ENCODE data around the gene TMED8.
"Not testable (repeated sequence)": the region's sequence is repeated elsewhere in the genome, so short reads cannot be mapped to it uniquely, and the experiment has no call there.

Gene TMED8, protein sequence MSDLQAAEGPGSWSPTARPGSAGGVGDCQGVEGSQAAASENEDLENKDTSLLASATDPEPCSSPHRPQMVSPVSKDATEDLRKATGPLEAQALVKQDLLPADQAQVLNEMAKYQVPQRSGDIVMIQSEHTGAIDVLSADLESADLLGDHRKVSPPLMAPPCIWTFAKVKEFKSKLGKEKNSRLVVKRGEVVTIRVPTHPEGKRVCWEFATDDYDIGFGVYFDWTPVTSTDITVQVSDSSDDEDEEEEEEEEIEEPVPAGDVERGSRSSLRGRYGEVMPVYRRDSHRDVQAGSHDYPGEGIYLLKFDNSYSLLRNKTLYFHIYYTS

DNA sequence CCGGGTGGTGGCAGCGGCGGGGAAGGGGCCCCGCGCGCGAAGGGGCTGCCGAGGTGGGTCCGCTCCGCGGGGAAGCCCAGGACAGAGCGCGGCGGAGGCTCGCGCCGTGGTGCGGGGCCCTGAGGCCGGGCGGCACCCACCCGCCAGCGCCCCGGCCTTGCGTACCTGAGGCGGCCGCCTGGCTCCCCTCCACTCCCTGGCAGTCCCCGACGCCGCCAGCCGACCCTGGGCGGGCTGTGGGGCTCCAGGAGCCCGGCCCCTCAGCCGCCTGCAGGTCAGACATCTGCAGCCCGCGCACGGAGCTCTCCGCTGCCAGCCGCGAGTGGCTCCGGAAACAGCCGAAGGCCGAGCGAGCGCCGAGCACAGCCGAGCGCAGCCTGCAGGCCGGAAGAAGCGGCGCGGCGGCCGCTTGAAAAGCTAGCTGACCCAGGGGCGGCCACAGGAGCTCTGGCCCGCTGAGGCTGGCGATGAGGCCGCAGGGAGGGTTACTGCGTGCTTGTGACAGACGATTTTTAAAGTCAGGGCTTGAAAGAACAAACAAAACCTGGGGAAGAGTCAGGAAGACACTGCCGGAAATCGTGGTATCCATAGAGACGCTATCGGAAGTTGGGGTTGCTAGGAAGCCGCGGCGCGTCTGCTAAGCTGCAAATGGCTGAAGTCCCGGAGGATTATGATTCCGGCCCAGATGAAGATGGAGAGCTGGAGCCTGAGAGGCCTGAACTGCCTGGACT, at the start of gene TMED8, which contains the start of gene SAMD15:
Gene TMED8, minus strand, starts transcription at position 324 of the 731 bp plus-strand sequence. Its CDS starts 41 bp downstream, at position 283.
Gene SAMD15, plus strand, starts transcription at position 609 of the 731 bp plus-strand sequence. Its CDS starts 40 bp downstream, at position 649.
- peak; percentile 55 to 63 for DNase-seq (ENCODE audit: low read depth in 2 of 2, low spot score in 1 of 2)

DNA sequence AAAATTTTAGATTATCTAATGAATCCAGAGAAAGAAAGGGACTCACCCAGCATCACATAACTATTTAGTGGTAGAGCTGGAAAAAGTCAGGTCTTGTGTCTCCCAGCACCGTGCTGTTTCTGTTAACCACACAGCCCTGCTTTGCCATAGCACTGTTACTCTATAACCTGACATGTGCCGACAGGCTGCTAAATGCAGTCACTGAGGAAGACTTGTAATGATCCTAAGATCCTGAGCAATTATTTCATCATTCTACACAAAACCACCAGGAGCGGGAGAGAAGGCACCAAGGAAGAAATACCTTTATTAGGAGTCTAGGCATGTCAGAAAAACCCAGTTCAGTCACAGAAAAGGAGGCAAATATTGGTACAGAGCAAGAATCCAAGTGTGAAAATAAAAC, 49.5 kb upstream of the TMED8 start:
- no peak for DNase-seq (ENCODE audit: low read depth in 2 of 2, low spot score in 1 of 2)

DNA sequence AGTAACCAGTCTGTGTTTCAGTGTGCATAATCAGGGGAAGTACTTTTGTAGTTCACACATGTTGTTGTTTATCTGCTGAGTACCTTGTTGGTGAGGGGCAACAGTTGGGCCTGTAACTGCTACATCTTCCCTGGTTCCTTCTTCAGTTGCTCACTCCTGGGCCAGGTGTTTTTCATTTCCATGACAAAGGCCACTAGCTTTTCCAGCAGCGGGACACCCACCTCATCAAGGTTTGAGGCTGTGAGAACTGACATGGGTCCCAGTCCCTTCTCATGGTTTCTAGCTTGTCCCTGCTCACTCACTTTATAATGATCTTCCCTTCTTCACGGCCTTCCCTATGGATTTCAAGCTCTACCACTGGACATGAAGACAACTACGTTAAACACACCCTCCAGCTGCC, 48.0 kb upstream of the TMED8 start:
- no peak for DNase-seq (ENCODE audit: low read depth in 2 of 2, low spot score in 1 of 2)

DNA sequence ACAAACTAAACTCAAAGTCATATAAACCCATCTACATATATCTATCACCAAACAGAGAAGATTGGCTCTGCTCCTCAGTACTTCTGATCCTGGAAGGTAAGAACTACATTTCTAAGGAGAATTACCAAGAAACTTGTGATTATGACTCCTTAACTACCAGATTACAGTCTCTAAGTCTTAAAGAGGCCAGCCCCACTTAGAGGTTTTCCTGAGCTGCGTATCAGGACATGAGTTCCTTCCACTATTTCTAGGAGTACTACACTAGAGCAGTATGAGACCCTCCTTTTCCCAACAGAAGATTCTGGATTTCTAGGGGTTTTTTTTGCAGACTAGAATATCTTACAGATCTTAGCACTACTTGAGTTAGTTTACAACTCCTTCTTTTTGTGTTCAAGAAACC, 46.5 kb upstream of the TMED8 start, which contains the start of gene NOXRED1:
Gene NOXRED1, minus strand, starts transcription at position 101 of the 400 bp plus-strand sequence. CDS start 634 bp downstream, outside the sequence.
- DNase-seq (ENCODE audit: low read depth in 2 of 2, low spot score in 1 of 2), result no peak

DNA sequence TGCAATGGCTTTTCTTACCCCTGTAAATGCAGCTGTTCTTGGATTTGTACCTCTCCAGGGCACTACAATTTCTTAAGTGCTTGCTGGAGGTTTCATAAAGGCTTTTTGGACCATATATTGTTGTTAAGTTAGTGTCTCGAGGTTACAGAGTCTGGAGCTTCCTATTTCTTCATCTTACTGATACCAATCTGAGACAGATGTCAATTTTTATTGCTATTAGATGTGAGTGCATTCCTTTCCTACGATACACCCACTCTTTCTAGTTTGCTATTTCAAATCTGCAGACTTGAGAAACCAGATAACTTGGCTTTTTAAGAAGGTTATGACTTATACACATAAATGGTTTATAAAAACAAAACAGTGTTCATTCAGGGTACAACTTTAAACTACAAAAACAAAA, 44.3 kb upstream of the TMED8 start:
- DNase-seq (ENCODE audit: low read depth in 2 of 2, low spot score in 1 of 2), result no peak

DNA sequence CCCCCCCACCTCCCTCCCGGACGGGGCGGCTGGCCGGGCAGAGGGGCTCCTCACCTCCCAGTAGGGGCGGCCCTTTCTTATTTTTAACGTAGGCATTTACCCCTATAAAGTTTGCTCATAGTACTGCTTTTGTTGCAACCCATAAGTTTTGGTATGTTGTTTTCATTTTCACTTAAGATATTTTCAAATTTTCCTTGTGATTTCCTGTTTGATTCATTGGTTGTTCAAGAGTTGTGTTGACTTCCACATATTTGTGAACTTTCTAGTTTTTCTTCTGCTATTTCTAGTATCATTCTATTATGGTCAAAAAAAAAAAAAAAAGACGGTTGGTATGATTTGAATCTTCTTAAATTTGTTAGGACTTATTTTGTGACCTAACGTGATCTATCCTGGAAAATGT, 39.9 kb upstream of the TMED8 start:
- no peak for DNase-seq (ENCODE audit: low read depth in 2 of 2, low spot score in 1 of 2)

DNA sequence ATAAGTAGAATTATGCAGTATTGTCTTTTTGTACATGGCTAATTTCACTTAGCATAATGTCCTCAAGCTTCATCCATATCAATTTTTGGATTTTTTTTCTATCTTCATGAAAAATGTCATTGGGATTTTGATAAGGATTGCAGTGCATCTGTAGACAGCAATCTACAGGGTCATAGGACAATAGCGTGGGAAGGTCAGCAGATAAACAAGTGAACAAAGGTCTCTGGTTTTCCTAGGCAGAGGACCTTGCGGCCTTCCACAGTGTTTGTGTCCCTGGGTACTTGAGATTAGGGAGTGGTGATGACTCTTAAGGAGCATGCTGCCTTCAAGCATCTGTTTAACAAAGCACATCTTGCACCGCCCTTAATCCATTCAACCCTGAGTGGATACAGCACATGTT, 39.2 kb upstream of the TMED8 start:
- DNase-seq (ENCODE audit: low read depth in 2 of 2, low spot score in 1 of 2), result not testable (repeated sequence)

DNA sequence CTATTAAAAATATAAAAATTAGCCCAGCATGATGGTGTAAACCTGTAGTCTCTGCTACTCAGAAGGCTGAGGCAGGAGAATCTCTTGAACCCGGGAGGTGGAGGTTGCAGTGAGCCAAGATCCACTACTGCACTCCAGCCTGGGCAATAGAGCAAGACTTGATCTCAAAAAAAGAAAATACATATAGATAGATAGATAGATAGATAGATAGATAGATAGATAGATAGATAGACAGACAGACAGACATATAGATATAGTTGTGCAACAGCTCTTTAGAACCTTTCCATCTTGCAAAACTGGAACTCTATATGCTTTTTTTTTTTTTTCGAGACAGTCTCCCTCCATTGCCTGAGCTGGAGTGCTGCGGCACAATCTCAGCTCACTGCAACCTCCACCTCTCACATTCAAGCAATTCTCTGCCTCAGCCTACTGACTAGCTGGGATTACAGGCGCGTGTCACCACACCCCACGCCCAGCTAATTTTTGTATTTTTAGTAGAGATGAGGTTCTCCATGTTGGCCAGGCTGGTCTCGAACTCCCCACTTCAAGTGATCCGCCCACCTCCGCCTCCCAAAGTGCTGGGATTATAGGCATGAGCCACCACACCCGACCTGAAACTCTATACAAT, 38.6 kb upstream of the TMED8 start:
- DNase-seq (ENCODE audit: low read depth in 2 of 2, low spot score in 1 of 2), result not testable (repeated sequence)

DNA sequence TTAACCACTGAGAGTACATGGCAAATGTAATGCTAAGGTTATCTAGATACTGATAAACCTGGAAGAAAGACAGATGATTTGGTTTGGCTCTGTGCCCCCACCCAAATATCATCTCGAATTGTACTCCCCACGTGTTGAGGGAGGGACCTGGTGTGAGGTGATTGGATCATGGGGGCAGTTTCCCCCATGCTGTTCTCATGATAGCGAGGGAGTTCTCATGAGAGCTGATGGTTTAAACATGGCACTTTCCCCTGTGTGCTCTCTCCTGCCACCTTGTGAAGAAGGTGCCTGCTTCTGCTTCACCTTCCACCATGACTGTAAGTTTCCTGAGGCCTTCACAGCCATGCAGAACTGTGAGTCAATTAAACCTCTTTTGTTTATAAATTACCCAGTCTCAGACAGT, 32.2 kb upstream of the TMED8 start:
- DNase-seq (ENCODE audit: low read depth in 2 of 2, low spot score in 1 of 2), result no peak

DNA sequence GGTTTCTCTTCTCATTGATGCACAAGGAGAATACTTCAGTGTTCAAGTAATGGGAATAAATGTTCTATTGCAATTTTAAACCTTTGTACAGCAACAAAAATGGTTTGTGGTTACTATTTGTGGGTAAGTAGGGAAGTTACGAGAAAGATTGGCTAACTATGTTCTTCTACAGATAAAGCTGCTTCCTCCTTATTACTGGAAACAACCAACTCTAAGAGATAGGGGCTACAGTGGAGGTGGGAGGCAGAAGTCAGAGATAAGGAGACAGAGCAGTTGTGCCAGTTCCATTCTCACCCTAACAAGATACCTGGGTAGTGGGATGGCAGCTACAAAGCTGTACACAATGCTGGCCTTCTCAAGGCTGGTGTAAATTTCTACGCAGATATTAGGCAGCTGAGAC, 30.3 kb upstream of the TMED8 start:
- no peak for DNase-seq (ENCODE audit: low read depth in 2 of 2, low spot score in 1 of 2)

DNA sequence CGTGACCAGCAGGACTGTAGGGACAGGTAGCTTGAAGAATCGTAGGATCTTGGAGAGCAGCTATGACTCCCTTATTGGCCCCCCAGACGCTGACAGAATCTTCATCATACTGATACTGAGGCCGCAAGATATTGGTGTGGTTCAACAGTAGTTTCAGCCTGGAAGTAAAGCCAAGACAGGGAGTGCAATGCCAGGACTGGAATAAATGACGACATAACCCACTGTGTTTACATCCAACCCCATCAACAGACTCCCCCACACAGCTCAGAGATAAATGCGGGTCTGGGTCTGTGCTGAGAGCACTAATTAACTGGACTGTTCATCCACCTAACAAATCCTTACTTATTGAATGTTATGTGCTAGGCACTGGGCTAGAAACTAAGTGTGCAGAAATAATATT, 29.8 kb upstream of the TMED8 start:
- DNase-seq (ENCODE audit: low read depth in 2 of 2, low spot score in 1 of 2), result no peak

DNA sequence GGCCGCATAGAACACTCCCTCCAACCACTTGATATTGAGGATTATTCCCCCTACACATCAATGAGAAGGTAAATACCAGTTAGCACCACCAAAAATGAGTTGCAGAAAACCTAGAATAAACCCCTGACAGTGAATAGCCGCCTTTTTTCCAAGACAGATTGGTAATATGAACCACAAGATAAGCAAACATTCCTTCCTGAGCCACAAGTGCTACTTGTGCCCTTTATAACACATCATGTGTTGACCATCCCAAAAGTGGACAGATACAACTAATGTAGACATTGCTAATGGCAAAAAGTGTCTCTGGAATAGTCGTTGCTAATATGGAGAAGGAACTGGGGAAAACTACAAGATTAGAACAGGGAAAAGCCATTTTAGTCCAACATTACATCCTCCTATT, 29.2 kb upstream of the TMED8 start:
- DNase-seq (ENCODE audit: low read depth in 2 of 2, low spot score in 1 of 2), result no peak

DNA sequence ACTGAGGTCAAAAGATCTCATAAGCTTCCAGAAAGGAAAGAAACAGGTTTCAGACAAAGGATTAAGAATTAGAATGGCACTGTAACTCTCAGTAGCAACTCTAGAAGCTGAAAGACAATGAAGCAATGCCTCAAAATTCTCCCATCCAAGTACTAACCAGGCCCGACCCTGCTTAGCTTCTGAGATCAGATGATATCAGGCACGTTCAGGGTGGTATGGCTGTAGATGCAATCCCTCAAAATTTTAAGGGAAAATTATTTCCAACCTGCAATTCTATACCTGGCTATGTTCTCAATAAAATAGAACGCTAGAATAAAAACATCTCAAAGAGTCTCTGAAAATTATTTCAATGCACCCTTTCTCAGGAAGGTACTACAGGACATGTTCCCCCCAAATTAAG, 26.9 kb upstream of the TMED8 start:
- DNase-seq (ENCODE audit: low read depth in 2 of 2, low spot score in 1 of 2), result no peak

DNA sequence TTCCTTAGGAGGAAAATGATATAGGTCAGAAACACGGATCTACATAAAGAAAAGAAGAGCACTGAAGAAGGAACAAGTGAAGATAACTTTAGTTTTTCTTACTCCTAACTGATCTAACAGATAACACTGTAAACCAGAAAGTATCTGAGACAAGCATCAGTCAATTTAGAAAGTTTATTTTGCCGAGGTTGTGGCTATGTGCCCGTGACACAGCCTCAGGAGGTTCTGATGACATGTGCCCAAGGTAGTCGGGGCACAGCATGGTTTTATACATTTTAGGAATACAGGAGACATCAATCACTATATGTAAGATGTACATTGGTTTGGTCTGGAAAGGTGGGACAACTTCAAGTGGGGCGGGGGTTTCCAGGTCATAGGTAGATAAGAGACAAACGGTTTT, 23.3 kb upstream of the TMED8 start:
- DNase-seq (ENCODE audit: low read depth in 2 of 2, low spot score in 1 of 2), result no peak

DNA sequence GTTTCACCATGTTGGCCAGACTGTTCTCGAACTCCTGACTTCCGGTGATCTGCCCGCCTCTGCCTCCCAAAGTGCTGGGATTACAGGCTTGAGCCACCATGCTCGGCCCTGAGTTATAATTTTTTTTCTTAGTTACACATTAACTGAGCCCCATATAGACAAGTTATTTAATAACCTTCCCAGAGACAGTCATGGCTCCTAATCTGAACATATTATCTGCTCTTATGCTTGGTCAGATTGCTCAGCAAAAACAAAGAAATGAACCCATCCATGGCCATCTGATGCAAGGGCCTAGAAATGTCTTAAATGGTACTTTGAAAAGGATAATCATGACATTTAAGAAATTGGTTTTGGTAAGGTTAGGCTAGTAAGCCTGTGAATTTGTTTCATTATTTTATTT, 13.3 kb upstream of the TMED8 start:
- no peak for DNase-seq (ENCODE audit: low read depth in 2 of 2, low spot score in 1 of 2)

DNA sequence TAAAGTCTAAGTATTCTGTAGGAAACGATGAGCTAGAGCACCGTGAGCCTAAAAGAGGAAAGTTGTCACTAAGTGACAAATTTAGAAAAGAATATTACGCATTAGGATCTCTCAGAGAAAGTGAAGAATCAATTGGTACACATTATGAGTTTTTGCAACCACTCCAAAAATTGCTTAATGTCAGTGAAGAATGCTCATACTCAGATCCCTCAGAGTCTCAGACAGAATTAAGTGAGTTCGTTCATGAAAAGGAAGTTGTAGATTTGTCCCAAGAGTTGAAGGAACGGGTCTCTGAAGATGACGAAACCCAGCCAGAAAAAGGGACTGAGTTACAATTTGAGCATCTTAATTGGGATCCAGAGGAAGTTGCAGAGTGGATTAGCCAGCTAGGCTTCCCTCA, 1.8 kb upstream of the TMED8 start:
- DNase-seq (ENCODE audit: low read depth in 2 of 2, low spot score in 1 of 2), result no peak

DNA sequence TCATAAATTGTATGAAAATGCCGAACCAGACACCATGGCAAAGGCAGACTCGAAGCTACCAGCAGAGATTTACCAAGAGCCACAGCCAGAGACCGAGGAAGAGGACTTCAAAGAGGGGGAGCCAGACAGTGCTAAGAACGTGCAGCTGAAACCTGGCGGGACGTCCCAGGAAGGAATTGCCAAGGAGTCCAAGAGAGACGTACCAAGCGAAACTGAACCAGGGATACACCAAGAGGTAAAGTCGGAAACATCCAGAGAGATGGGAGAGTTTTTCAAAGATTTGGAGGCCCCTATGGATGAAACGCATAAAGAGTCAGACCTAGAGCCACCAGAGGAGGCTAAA, 579 bp upstream of the TMED8 start:
- DNase-seq (ENCODE audit: low read depth in 2 of 2, low spot score in 1 of 2), result no peak

DNA sequence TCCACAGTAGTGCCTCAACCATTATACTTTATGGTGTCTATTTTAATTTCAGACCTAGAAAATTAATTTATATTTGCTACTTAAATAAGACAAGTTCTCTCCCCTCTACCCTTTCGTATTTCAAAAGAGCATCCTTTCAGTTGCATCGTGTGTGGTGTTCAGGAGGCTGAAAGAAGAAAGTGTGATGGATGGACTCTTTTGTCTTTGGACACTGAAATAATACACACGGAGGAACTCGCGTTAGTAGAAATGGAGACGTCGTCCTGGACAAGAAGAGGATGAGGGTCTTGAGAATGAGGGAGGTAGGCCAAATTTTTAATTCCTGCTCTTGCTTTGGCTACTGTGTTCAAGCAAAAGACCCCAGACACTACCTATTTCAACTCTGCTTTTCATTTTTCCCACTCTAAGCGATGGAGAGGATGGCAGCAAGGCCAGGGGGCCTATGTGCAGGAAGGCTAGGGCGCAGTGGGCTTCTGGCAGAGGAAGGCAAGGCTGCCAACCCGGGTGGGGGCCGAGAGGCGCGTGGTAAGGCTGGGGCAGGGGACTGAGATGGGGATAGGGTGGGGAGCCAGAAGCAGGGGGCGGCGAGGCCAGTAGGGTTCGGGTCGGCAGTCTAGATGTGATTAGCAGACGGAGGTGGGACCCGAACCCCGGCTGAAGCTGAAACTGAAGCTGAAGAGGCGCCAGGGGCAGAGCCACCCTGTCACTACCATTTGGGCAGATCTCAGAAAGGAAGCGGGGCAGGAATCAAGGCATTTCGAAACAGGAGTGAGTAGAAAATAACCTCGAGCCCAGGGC, 722 bp downstream of the TMED8 start:
- peak in 1 of 2 donors; percentile 4 for DNase-seq (ENCODE audit: low read depth in 2 of 2, low spot score in 1 of 2)

DNA sequence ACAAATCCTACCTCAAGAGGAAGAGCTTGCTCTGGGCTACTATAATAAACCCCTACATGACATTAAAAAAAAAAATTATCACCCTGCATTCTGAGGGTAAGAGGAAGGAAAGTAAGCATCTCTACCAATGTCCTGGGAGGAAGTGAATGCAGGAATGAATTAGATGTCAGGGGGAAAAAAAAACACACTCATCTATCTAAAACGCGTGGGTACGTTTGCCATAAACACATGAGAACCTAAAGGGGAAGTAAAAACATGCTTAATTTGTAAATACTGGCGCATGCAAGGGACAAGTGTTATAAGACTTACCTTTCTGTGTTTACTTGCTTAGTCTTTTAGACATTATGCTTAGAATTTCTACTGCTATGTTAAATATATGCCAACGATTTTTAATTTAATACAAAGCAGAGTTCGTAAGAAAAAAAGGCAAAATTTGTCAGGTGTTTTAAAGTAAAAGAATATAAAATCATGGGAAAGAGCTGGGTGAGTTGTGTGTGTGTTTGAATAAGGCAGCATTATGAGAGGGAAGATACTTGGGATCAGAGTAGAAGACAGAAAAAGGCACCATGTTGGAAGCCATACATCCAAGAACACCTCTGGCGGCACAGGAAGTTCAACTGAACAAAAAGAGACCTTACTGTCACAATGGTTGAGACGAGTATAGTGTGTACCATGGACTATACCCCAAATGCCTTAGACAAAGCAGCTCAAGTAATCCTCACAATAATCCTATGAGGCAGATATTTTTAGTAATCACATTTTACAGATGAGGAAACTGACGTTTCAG, 1.5 kb downstream of the TMED8 start:
- no peak for DNase-seq (ENCODE audit: low read depth in 2 of 2, low spot score in 1 of 2)

DNA sequence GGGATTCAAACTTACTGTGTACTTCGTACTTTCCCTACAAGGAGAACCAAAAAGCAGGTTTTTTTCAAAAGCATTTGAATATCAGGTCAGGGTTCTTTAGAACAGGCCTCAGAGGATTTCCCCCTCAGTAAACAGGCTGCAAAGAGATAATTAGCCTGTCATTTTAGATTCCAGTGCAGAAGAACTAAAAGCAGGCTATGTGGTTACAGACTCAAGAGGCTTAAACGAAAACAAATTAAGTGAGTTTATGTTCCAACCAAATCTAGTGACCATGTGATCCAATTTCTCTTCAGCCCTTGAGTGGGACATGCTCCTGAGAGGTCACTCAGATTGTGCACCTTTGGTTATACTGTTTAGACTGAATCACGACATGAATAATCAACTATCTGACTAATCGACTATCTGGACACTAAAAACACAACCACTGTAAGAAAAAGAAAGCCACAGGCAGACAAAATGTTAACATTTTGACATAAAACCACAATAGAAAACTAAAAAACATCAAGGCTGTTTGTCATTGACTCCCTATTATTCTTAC, 4.5 kb downstream of the TMED8 start:
- no peak for DNase-seq (ENCODE audit: low read depth in 2 of 2, low spot score in 1 of 2)

All from stimulated activated CD8-positive, alpha-beta memory T cell treated with anti-CD3 and anti-CD28 coated beads, Interleukin-4, amount 100 ng/mL, for 1 hour (primary cell).